SKM-1 treated with dmso at 0.1 percent for 144 hours (cell line): Measurements from ENCODE around the gene HAUS5.

Experiments used
- DNase-seq: peaks from one replicate; lab custom pipeline; 2025; ENCODE audit not compliant: unreplicated experiment; lab: John Stamatoyannopoulos, UW

The HAUS5 gene

DNA sequence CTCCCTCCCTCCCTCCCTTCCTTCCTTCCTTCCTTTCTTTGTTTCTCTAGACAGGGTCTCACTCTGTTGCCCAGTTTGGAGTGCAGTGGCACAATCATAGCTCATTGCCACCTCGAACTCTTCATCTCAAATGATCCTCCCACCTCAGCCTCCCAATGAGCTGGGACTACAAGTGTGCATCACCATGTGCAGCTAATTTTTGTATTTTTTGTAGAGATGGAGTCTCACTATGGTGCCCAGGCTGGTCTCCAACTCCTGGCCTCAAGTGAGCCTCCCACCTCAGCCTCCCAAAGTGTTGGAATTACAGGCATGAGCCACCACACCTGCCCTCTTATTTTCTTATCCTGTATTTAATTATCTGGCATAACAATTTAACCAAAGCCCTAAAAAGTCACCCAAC lies 58.2 kb downstream of the HAUS5 start:
- DNase-seq: no peak

DNA sequence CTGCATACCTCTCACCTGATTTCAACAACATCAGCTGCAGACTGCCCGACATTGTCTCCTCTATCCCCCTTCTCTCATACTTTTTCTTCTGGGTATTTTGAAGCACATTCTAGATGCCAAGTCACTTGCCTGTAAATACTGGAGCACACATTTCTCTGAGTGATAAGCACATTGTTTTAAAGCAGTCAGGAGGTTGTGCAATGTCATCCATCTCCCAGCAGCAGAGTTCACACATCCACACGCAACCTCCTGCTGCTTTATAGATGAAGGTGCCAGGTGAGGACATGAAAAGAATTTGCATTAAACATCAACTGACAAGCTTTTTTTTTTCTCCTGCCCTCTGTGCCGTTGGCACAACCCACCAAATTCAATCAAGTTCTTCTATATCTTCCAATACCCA lies 59.3 kb downstream of the HAUS5 start:
- no peak for DNase-seq

DNA sequence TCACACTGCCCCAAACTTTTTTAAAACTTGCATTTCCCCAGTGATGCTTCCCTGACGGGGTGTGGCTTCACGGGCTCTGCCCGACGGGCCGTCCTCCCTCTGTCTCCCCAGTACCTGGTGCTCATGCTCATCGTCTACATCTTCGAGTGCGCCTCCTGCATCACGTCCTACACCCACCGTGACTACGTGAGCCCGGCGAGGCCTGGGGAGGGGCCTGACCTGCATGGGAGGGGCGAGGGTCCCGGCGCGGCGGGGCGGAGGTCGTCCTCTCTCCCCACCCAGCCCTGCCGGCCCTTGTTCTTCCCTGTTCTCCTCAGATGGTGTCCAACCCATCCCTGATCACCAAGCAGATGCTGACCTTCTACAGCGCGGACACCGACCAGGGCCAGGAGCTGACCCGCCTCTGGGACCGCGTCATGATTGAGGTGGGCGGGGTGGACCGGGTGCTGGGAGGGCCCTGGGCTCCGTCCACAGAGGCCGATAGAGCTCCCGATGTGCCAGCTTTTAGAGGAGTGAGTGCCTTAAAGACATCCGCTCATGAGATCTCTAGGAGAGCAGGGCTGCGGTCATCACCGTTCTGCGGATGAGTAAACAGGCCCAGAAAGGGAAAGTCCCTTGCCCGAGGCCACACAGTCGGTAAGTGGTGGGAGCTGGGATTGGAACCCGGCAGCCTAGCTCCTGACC lies 60.7 kb downstream of the HAUS5 start:
- DNase-seq: no peak
